ENCODE data around the gene BTAF1.

BTAF1 gene

DNA sequence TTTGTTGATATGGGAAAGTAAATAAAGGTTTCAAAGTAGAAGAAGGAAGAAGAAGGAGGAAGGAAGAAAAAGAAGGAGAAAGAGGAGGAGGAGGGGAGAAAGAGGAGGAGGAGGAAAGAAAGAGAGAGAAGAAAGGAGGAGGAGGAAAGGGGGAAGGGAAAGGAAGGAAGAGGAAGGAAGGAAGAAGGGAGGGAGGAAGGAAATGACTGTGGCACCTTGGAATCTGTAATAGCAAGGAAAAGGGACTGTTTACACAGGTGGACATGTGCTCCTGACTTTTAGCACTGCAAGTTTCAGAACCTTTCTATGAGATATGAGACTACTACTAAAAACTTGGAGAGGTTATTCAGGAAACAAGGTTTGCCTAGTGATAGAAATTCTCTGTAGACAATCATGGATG lies 153.2 kb downstream of the BTAF1 start:
- no peaks in the 10 kb centered on the region for H3K9me3 ChIP-seq
- DNase-seq, result no peak
- no peaks in the 10 kb centered on the region for H3K27me3 ChIP-seq
- no peak overlapping the region for H3K4me3 ChIP-seq (ENCODE audit: low read depth, low read length)
- no peak for TF ChIP-seq CTCF (IDR thresholded peaks at IDR 0.05; ENCODE audit: low read depth, low read length)
- H3K4me1 ChIP-seq, result no peaks in the 10 kb centered on the region
- no peaks in the 10 kb centered on the region for H3K36me3 ChIP-seq

- H3K4me1 ChIP-seq, result no peaks in the 10 kb centered on the region
- no peaks in the 10 kb centered on the region for H3K27me3 ChIP-seq
- H3K4me3 ChIP-seq (ENCODE audit: low read depth, low read length), result no peak overlapping the region
- no peaks in the 10 kb centered on the region for H3K9me3 ChIP-seq
- no peak for DNase-seq
- TF ChIP-seq CTCF (IDR thresholded peaks at IDR 0.05; ENCODE audit: low read depth, low read length), result no peak
- H3K36me3 ChIP-seq, result no peaks in the 10 kb centered on the region
Observed at GRCh38 chr10:92079003-92079402, 155.4 kb downstream of the BTAF1 start.
